Cardiac fibroblast (primary cell): ENCODE results near the gene TES.

Source experiments
- DNase-seq, 2 donors: peaks; one replicate each; pipeline versions ENCODE4 v3.0.0 to v3.0.0-alpha.2; 2010; ENCODE audit warnings: low read depth in 2 of 2
- H3K4me3 ChIP-seq, 2 donors: replicated peaks in 1 of 2; 1 replicate in 1 of 2; 2 replicates in 1 of 2; pipeline ENCODE4 v1.5.1; 2011; ENCODE audit warnings: low read depth in 2 of 2, low read length in 2 of 2, mild to moderate bottlenecking in 2 of 2, moderate library complexity in 1 of 2
- TF ChIP-seq, protein P1 (sequence below): IDR thresholded peaks from one replicate; pipeline ENCODE4 v1.5.1; 2011; ENCODE audit warnings: low read depth, mild to moderate bottlenecking, low read length, inconsistent platforms

The TES gene

DNA sequence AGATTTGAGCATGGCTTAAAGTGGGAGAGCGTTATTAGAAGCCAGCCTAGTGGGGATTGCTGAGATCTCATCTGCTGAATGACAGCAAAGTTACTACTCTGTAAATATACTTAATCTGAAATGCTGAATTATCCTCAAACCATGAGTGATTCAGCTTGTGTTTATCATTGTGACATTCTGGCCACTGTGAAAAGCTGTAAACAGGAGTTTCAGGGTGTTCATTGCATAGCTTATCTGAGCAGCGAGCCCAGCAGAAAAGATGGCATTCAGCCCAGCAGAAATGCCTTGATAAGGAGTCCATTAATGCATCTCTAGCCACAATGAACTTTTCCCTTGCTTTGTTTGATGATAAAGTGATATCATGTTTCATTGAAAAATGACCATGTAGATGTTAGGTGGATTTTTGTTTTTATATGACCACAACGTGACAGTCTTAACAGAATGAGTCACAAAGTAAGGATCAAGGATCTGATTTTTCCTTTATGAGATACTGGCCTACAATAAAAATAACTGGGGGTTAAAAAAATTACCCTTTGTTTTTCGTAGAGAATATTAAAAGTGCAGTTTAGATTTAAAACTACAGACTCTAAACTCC is 7.8 kb downstream of the TES start:
- TF ChIP-seq, protein P1, sequence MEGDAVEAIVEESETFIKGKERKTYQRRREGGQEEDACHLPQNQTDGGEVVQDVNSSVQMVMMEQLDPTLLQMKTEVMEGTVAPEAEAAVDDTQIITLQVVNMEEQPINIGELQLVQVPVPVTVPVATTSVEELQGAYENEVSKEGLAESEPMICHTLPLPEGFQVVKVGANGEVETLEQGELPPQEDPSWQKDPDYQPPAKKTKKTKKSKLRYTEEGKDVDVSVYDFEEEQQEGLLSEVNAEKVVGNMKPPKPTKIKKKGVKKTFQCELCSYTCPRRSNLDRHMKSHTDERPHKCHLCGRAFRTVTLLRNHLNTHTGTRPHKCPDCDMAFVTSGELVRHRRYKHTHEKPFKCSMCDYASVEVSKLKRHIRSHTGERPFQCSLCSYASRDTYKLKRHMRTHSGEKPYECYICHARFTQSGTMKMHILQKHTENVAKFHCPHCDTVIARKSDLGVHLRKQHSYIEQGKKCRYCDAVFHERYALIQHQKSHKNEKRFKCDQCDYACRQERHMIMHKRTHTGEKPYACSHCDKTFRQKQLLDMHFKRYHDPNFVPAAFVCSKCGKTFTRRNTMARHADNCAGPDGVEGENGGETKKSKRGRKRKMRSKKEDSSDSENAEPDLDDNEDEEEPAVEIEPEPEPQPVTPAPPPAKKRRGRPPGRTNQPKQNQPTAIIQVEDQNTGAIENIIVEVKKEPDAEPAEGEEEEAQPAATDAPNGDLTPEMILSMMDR = no peak
- DNase-seq = peak; percentile 75 to 82
- no peak overlapping the region for H3K4me3 ChIP-seq

DNA sequence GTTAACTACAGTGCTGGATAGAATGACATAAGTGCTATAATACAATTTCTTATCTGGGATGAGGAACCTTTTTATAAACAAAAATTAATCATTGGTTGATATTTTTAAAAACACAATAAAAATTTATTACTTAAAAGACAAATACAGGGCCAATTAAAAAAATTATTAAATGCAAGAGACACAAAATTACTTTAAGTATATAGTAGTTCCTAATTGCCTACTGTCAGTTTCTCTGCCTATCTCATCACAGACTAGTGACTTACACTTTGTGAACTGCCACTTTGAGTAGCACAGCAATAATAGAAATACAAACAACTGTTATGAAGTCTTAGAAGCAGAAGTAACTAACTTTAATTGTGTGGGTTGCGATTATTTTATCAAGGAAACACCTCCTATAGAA is 8.4 kb downstream of the TES start:
- TF ChIP-seq, protein P1 = no peak
- H3K4me3 ChIP-seq = no peak overlapping the region
- DNase-seq = no peak

DNA sequence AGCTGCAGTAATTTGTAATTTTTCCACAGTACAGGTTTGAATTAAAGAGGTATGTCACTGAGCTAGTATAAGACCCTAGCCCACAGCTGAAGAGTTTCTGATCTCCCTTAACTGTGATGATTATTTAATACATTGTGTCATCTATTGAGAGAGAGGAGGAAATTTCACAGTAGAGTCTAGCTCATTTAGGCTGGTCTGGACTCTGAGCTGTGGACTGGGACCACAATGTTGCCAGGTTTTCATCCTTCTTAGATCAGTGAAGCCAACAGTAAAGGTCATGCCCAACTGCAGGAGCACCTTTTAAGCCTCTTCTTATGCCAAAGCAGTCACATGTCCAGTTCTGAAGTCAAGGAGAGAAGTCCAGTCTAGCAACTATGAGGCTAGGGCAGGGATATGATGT is 8.9 kb downstream of the TES start:
- TF ChIP-seq, protein P1 = no peak
- H3K4me3 ChIP-seq = no peak overlapping the region
- no peak for DNase-seq

DNA sequence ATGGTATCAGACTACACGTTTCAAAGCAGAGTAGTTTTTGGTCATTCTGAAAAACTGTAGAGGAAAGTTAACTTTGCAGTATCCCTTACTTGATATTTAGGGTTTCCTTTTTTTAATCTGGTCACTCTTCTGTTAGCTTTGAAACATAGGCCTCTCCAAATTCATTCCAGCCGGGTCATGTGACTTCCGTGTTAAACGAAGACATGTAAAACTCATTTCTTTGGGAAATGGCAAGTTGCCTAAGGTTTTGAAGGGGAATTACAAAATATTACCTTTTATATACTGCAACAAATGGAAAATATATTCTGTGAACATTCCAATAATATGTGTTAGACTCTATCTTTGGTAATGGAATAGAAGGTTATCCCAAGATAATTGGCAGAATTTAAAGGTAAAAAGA is 9.5 kb downstream of the TES start:
- TF ChIP-seq, protein P1 = no peak

DNA sequence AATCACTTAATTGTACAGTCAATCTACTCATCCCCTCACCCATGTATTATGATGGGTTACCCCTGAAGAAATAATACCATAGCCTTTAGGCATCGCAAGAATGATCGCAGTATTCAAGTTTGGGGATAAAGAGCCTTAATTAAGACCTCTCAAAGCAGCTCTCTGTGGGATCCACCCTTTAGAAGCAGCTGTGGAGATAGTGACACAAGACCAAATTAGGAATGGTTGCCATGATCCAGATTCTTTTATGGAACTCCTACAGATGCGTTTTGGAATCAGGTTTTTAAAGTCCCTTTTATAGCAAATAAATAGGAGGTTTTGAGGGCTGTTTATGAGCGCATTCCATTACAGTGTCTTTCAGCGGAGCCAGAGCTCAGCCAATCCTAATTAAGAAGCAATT is 12.2 kb downstream of the TES start:
- H3K4me3 ChIP-seq = no peak overlapping the region
- TF ChIP-seq, protein P1 = no peak
- no peak for DNase-seq

More for the DNA sequence above, 9.5 kb downstream of the TES start:
- DNase-seq = no peak
- H3K4me3 ChIP-seq = no peak overlapping the region

DNA sequence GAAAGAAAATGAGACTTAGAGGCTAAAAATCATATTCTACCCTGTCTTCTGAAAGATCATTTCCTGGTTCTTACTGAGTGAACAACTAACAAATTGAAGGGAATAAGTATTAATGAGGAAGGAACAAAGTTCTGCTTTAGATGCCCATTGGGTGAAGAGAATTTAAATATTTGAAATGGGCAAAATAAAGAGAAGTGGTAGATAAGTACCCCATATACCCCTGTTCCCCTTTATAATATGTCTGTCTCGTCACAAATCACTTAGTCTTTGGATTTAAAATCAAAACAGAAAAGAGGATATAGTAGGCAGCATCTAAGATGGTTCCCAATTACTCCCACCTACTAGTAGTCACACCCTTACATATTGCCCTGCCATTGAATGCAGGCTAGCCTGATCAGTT is 13.2 kb downstream of the TES start:
- no peak for DNase-seq
- TF ChIP-seq, protein P1 = no peak
- H3K4me3 ChIP-seq = no peak overlapping the region
